Caco-2 (cell line): Measurements from ENCODE around the gene ZNF148. TPM values are rescaled to one million over a fixed set of nuclear protein-coding genes. Genes with fewer than 3 reads are reported as not detected.

Experiments used
- BruUV-seq: library from RNA; stranded (reverse); fragments of 400-500 nt; replicated peaks from 2 replicates; lab custom pipeline; 2021; lab: Mats Ljungman, UMichigan
- CTCF ChIA-PET: fragments of 300-600 bp; sonication (Branson Sonifier 250); formaldehyde crosslinking; loops from one replicate; lab custom pipeline; 2022; ENCODE audit warnings: antibody characterized with exemption; lab: Charles Lee
- POLR2A ChIA-PET: fragments of 300-600 bp; sonication (Branson Sonifier 250); formaldehyde crosslinking; loops from one replicate; lab custom pipeline; 2022; ENCODE audit warnings: antibody characterized with exemption; lab: Charles Lee
- DNase-seq, 2 experiments: peaks; one replicate each; pipeline versions ENCODE4 v3.0.0 to v3.0.0-alpha.2; 2020 to 2022
- H3K27me3 ChIP-seq: replicated peaks from 2 replicates; pipeline ENCODE4 v1.6.0; 2011; ENCODE audit warnings: low read length; ENCODE audit not compliant: control insufficient read depth, insufficient read depth
- H3K36me3 ChIP-seq: 2 replicates; pipeline ENCODE4 v1.5.1; 2011; ENCODE audit warnings: low read length; ENCODE audit not compliant: control insufficient read depth, insufficient read depth
- H3K4me1 ChIP-seq: fragments of 250-450 bp; sonication (Bioruptor Pico); 2 replicates; pipeline ENCODE4 v1.5.1; 2020; ENCODE audit warnings: mild to moderate bottlenecking
- H3K4me3 ChIP-seq: 2 replicates; pipeline ENCODE4 v1.5.1; 2011; ENCODE audit warnings: low read depth, mild to moderate bottlenecking, control low read depth, low read length
- H3K9me3 ChIP-seq: fragments of 250-450 bp; sonication (Bioruptor Pico); 2 replicates; pipeline ENCODE4 v1.5.1; 2020; ENCODE audit warnings: mild to moderate bottlenecking, moderate library complexity
- H3K27ac Mint-ChIP-seq: one replicate; pipeline ENCODE4 v1.8.0; 2022; ENCODE audit warnings: mixed read lengths; ENCODE audit not compliant: unreplicated experiment
- H3K27me3 Mint-ChIP-seq: one replicate; pipeline ENCODE4 v1.8.0; 2022; ENCODE audit warnings: mixed read lengths; ENCODE audit not compliant: insufficient read depth, unreplicated experiment
- H3K36me3 Mint-ChIP-seq: one replicate; pipeline ENCODE4 v1.8.0; 2022; ENCODE audit warnings: mild to moderate bottlenecking, mixed read lengths; ENCODE audit not compliant: insufficient read depth, unreplicated experiment
- H3K4me1 Mint-ChIP-seq: one replicate; pipeline ENCODE4 v1.8.0; 2022; ENCODE audit warnings: low read depth, mixed read lengths; ENCODE audit not compliant: unreplicated experiment
- H3K4me3 Mint-ChIP-seq: one replicate; pipeline ENCODE4 v1.8.0; 2022; ENCODE audit warnings: mild to moderate bottlenecking, moderate library complexity, mixed read lengths; ENCODE audit not compliant: unreplicated experiment
- H3K9me3 Mint-ChIP-seq: one replicate; pipeline ENCODE4 v1.8.0; 2022; ENCODE audit warnings: mixed read lengths; ENCODE audit not compliant: unreplicated experiment
- CTCF ChIP-seq, 2 experiments: fragments of 200-600 bp in 1 of 2; IDR thresholded peaks; 1 replicate in 1 of 2; 2 replicates in 1 of 2; pipeline versions ENCODE4 v1.5.1 to v1.8.0; 2011 to 2022; ENCODE audit warnings: antibody characterized with exemption in 1 of 2, control low read depth in 1 of 2, inconsistent platforms in 1 of 2, low read depth in 1 of 2, low read length in 1 of 2, mild to moderate bottlenecking in 1 of 2, moderate library complexity in 1 of 2; ENCODE audit not compliant: insufficient read depth in 1 of 2, severe bottlenecking in 1 of 2, unreplicated experiment in 1 of 2
- intact Hi-C: fragments of 100-400 bp; cut with micrococcal nuclease; formaldehyde crosslinking; loops from one replicate; pipeline ENCODE4 v1.10.0; 2022; ENCODE audit not compliant: unreplicated experiment
- total RNA-seq: library from RNA; stranded (reverse); gene quantifications from 2 replicates; pipeline ENCODE4 v1.2.3, GENCODE V29; 2022

Gene ZNF148
- total RNA-seq, 1 experiment from 2014 or later: 33.3 TPM

- no peak for DNase-seq
- no peak for TF ChIP-seq CTCF (IDR thresholded peaks at IDR 0.05; ENCODE audit: insufficient read depth in 1 of 2, low read depth in 1 of 2, low read length in 1 of 2, severe bottlenecking in 1 of 2, unreplicated experiment in 1 of 2)
- Histone ChIP-seq H3K36me3 (no peaks in the 10 kb centered on the region), H3K9me3 (no peaks in the 10 kb centered on the region; the same call in 1 of the 2 replicates), H3K4me1 (peaks cover 3% of the 10 kb centered on the region; the same call in 1 of the 2 replicates), H3K27me3 (no peaks in the 10 kb centered on the region), H3K4me3 (no peak overlapping the region)
- peaks cover 17% of the 10 kb centered on the region for H3K36me3 Mint-ChIP-seq
- ChIA-PET POLR2A (no interaction called here), CTCF (no interaction called here)
- H3K9me3 Mint-ChIP-seq: no peaks in the 10 kb centered on the region
- no TSS peak for BruUV-seq
- no peak overlapping the region for H3K27ac Mint-ChIP-seq
- H3K27me3 Mint-ChIP-seq: no peaks in the 10 kb centered on the region
- no peak overlapping the region for H3K4me3 Mint-ChIP-seq
- H3K4me1 Mint-ChIP-seq: peaks cover 15% of the 10 kb centered on the region
- intact Hi-C loops: no loop called here
These were observed 23.2 kb downstream of the ZNF148 start for GRCh38 chr3:125351814-125352456.

- peaks cover 15% of the 10 kb centered on the region for H3K4me1 Mint-ChIP-seq
These were observed 24.0 kb downstream of the ZNF148 start for GRCh38 chr3:125351152-125351551.

GRCh38 chr3:125350597-125350996 lies 24.5 kb downstream of the ZNF148 start:
- no TSS peak for BruUV-seq
- H3K27ac Mint-ChIP-seq: no peak overlapping the region
- POLR2A ChIA-PET: no interaction called here

More at GRCh38 chr3:125351152-125351551, 24.0 kb downstream of the ZNF148 start:
- Histone ChIP-seq H3K27me3 (no peaks in the 10 kb centered on the region), H3K9me3 (no peaks in the 10 kb centered on the region; the same call in 1 of the 2 replicates), H3K4me3 (no peak overlapping the region), H3K4me1 (peaks cover 3% of the 10 kb centered on the region; the same call in 1 of the 2 replicates), H3K36me3 (no peaks in the 10 kb centered on the region)
- ChIA-PET POLR2A (no interaction called here), CTCF (no interaction called here)
- H3K4me3 Mint-ChIP-seq: no peak overlapping the region
- BruUV-seq: no TSS peak
- H3K36me3 Mint-ChIP-seq: peaks cover 17% of the 10 kb centered on the region
- no peaks in the 10 kb centered on the region for H3K9me3 Mint-ChIP-seq
- no peak for TF ChIP-seq CTCF (IDR thresholded peaks at IDR 0.05; ENCODE audit: insufficient read depth in 1 of 2, low read depth in 1 of 2, low read length in 1 of 2, severe bottlenecking in 1 of 2, unreplicated experiment in 1 of 2)
- no peak for DNase-seq
- H3K27ac Mint-ChIP-seq: no peak overlapping the region
- intact Hi-C loops: no loop called here
- H3K27me3 Mint-ChIP-seq: no peaks in the 10 kb centered on the region

More at GRCh38 chr3:125350597-125350996, 24.5 kb downstream of the ZNF148 start:
- H3K4me1 ChIP-seq: peaks cover 3% of the 10 kb centered on the region; the same call in 1 of the 2 replicates
- no peaks in the 10 kb centered on the region for H3K27me3 ChIP-seq
- Mint-ChIP-seq H3K36me3 (peaks cover 17% of the 10 kb centered on the region), H3K4me3 (no peak overlapping the region), H3K9me3 (no peaks in the 10 kb centered on the region), H3K4me1 (peaks cover 15% of the 10 kb centered on the region), H3K27me3 (no peaks in the 10 kb centered on the region)
- no peak for DNase-seq
- CTCF ChIA-PET: no interaction called here
- H3K36me3 ChIP-seq: no peaks in the 10 kb centered on the region
- no peaks in the 10 kb centered on the region; the same call in 1 of the 2 replicates for H3K9me3 ChIP-seq
- no peak overlapping the region for H3K4me3 ChIP-seq
- intact Hi-C loops: no loop called here
- no peak for TF ChIP-seq CTCF (IDR thresholded peaks at IDR 0.05; ENCODE audit: insufficient read depth in 1 of 2, low read depth in 1 of 2, low read length in 1 of 2, severe bottlenecking in 1 of 2, unreplicated experiment in 1 of 2)
